H1 (cell line): Measurements from ENCODE around the gene ADCY1.
"Not testable (repeated sequence)": the region's sequence is repeated elsewhere in the genome, so short reads cannot be mapped to it uniquely, and the experiment has no call there.

Source experiments
- CEBPB ChIP-seq: IDR thresholded peaks from 2 replicates; pipeline ENCODE4 v1.6.1; 2012; ENCODE audit warnings: low read depth, low read length
- CTCF ChIP-seq, 3 experiments: IDR thresholded peaks; 1 replicate in 2 of 3; 2 replicates in 1 of 3; pipeline versions ENCODE4 v1.5.1 to v1.6.1; 2011; ENCODE audit warnings: low read length in 3 of 3, mild to moderate bottlenecking in 3 of 3, inconsistent platforms in 2 of 3, low read depth in 1 of 3, moderate library complexity in 1 of 3; ENCODE audit not compliant: insufficient read depth in 1 of 3; ENCODE audit errors: control extremely low read depth in 1 of 3
- E2F6 ChIP-seq: IDR thresholded peaks from 2 replicates; pipeline ENCODE4 v1.6.1; 2012; ENCODE audit warnings: inconsistent platforms
- EZH2 ChIP-seq: fragments of 200-600 bp; sonication (generic); IDR thresholded peaks from 2 replicates; pipeline ENCODE4 v1.7.1; 2012; ENCODE audit warnings: low read depth, mild to moderate bottlenecking, moderate library complexity, low read length, inconsistent platforms; ENCODE audit not compliant: severe bottlenecking
- FOSL1 ChIP-seq: IDR thresholded peaks from 2 replicates; pipeline ENCODE4 v1.6.1; 2011; ENCODE audit warnings: mild to moderate bottlenecking, low read depth, low read length, moderate library complexity; ENCODE audit not compliant: insufficient read depth
- KDM4A ChIP-seq: IDR thresholded peaks from one replicate; pipeline ENCODE4 v1.7.1; 2012; ENCODE audit warnings: low read depth, mild to moderate bottlenecking, moderate library complexity, low read length, inconsistent platforms; ENCODE audit not compliant: severe bottlenecking
- MAX ChIP-seq: IDR thresholded peaks from 2 replicates; pipeline ENCODE4 v1.6.1; 2012; ENCODE audit warnings: inconsistent platforms
- POLR2A ChIP-seq, 2 experiments: IDR thresholded peaks; 1 replicate in 1 of 2; 2 replicates in 1 of 2; pipeline ENCODE4 v1.6.1; 2011; ENCODE audit warnings: low read depth in 2 of 2, low read length in 2 of 2, mild to moderate bottlenecking in 2 of 2; ENCODE audit errors: control extremely low read depth in 1 of 2
- POLR2AphosphoS5 ChIP-seq: IDR thresholded peaks from 2 replicates; pipeline ENCODE4 v1.6.1; 2011; ENCODE audit warnings: low read depth, low read length
- SAP30 ChIP-seq: fragments of 300-600 bp; sonication (generic); IDR thresholded peaks from 2 replicates; pipeline ENCODE4 v1.7.1; 2012; ENCODE audit warnings: low read length, moderate library complexity, mild to moderate bottlenecking, inconsistent platforms; ENCODE audit not compliant: insufficient read depth, insufficient replicate concordance
- SIX5 ChIP-seq: IDR thresholded peaks from 2 replicates; pipeline ENCODE4 v1.6.1; 2011; ENCODE audit warnings: mild to moderate bottlenecking, low read depth, low read length
- TBP ChIP-seq: IDR thresholded peaks from 2 replicates; pipeline ENCODE4 v1.6.1; 2011; ENCODE audit warnings: low read depth, low read length, improper control_type of control experiment

- not testable (repeated sequence) for TF ChIP-seq CTCF (IDR thresholded peaks at IDR 0.05; ENCODE audit: control extremely low read depth in 1 of 3, insufficient read depth in 1 of 3, low read depth in 1 of 3, low read length in 3 of 3); TBP; EZH2; SAP30; CEBPB; E2F6; MAX; POLR2AphosphoS5; SIX5; KDM4A; POLR2A (IDR thresholded peaks at IDR 0.05; ENCODE audit: control extremely low read depth in 1 of 2, low read depth in 2 of 2, low read length in 2 of 2); FOSL1
Observed at GRCh38 chr7:45759464-45759863, 185.3 kb downstream of the ADCY1 start.
